GM12865 (cell line): ENCODE measurements around the gene TSKU.
A peak's percentile ranks its signal among the peaks of the same experiment; 100 is the strongest.

Source experiments
- DNase-seq: peaks from one replicate; pipeline ENCODE4 v3.0.0; 2010; ENCODE audit warnings: low read depth
- H3K4me3 ChIP-seq: 2 replicates; pipeline ENCODE4 v1.5.1; 2011; ENCODE audit warnings: mild to moderate bottlenecking, low read depth, low read length, control low read depth
- TF ChIP-seq, protein P1 (sequence below): IDR thresholded peaks from 2 replicates; pipeline ENCODE4 v1.5.1; 2011; ENCODE audit warnings: low read length, control low read depth, low read depth, inconsistent platforms; ENCODE audit not compliant: insufficient read depth; ENCODE audit errors: missing control alignments

TSKU gene

DNA sequence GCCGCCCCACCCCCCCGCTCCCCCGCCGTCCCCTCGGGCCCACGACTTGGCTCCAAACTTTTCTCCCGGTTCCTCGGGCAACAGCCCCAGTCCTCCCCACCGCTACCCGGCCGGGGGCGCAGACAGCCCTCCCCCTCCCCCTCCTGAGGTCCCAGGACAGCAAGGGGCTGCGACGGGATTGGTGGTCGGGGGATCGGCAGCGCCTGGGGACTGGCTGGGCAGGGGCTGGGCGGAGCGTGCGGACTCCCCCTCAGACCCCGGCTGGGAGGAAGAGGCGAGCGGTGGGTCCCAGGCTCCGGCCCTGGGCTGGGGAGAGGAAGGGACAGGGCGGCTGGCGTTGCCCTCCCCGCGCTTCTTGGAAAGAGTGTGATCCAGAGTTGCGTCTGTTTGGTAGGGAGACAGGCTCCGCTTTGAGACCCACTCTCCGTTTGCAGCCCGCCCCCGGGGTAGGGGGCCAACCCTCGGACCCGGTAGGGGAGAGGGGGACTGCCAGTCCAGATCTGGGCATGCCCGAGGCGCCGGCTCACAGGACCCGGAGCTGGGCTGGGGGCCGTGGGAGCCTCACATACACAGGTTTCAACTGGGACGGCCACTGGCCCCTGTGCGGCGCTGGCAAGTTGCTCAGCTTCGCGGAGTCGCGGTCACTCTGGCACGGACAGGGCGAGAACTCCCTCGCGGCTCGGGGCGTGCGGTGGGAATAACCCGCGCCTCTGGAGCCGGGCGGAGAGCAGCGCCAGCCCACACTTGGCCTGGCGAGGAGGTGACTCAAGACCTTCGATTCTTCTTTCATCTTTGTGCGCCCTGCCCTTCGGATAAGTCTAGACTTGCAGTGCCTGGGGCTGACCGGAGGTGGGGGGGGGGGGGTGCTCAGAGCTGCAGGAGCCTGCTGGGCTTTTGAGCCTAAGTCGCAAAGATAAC, 999 bp downstream of the TSKU start:
- no peak for DNase-seq
- TF ChIP-seq, protein P1, sequence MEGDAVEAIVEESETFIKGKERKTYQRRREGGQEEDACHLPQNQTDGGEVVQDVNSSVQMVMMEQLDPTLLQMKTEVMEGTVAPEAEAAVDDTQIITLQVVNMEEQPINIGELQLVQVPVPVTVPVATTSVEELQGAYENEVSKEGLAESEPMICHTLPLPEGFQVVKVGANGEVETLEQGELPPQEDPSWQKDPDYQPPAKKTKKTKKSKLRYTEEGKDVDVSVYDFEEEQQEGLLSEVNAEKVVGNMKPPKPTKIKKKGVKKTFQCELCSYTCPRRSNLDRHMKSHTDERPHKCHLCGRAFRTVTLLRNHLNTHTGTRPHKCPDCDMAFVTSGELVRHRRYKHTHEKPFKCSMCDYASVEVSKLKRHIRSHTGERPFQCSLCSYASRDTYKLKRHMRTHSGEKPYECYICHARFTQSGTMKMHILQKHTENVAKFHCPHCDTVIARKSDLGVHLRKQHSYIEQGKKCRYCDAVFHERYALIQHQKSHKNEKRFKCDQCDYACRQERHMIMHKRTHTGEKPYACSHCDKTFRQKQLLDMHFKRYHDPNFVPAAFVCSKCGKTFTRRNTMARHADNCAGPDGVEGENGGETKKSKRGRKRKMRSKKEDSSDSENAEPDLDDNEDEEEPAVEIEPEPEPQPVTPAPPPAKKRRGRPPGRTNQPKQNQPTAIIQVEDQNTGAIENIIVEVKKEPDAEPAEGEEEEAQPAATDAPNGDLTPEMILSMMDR: no peak

DNA sequence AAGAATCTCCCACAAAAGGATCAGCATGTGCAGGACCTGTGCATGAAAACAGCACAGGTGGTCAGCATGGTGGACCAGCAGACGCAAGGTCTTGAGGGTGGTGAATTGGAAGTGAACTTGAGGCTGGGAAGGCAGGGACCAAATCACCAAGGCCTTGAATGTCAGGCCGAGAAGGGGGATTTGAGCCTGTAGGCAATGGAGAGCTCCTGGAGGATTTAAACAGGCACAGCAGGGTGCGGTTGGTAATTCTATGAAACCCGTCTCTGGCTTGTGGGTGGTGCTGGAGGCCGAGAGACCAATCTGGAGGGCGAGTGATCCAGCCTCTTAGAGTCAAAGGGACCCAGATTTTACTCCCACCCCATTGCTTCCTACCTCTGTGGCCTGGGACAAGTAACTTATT, 2.4 kb downstream of the TSKU start:
- no peak for DNase-seq
- TF ChIP-seq, protein P1: no peak
- no peak overlapping the region for H3K4me3 ChIP-seq

More for the DNA sequence above, 999 bp downstream of the TSKU start:
- H3K4me3 ChIP-seq: peak overlapping the region; percentile 12; the same call in 1 of the 2 replicates

DNA sequence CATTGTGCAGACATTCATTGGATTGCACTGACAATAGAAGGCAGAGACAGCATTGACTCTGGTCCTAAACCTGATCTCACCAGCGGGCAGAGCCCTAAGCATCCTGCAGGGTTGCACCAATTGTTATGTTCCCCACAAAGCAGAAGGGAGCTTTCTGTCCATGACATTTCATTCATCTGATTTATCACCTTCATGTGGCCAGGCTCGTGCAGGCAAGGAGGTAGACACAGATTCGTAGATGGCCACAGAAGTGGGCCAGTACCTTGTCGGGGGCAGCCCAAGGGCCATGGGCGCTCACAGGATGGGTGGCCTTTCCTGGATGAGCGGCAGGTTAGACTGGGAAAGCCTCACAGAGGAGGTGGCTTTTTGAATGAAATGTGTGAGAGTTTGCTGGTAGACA, 2.9 kb downstream of the TSKU start:
- TF ChIP-seq, protein P1: no peak
- no peak overlapping the region for H3K4me3 ChIP-seq
- DNase-seq: no peak

DNA sequence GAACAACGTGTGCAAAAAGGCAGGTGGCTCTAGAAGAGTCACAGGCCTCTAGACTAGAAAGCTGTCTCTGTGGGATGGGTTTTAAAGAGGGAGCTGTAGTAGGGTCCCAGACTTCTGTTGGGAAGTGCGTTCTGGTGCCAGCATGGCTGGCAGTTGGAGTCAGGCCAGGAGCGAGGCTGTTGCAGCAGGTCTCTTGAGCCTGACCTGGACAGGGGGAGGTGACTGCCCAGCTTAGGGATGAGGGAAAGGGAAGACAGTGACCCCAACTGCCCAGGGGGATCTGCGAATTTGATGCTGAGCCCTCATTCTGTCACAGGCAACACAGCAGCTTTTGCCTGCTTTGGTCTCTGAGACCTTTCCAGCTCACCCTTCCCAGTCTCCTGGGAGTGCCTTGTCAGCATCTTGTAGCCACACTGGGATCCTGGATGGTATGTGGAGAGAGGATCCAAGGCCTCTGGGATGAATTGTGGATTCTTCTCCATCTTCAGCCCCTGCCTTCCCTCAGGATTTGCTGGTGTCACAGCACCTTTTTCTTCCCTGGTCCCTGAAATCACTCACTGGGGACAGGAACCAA, 3.4 kb downstream of the TSKU start:
- DNase-seq: no peak
- TF ChIP-seq, protein P1: no peak
- no peak overlapping the region for H3K4me3 ChIP-seq

DNA sequence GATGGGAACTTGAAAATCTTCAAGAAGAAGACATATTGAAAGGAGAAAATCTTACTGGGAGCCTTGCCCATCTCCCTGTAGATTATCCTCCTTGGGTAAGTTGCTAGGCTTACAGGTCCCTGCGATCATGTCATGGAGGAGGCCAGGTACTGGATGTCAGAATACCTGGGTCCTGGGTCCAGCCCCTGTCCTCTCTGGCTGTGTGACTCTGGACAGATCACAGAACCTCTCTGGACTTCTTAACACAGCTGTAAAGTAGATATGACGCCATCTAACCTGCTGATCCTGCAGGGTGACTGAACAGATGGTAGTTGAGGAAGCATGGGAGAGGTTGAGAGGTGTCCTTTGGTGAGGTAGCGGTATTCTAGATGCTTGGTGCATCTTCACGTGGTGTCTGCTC, 4.1 kb downstream of the TSKU start:
- no peak for DNase-seq
- H3K4me3 ChIP-seq: no peak overlapping the region
- TF ChIP-seq, protein P1: no peak

DNA sequence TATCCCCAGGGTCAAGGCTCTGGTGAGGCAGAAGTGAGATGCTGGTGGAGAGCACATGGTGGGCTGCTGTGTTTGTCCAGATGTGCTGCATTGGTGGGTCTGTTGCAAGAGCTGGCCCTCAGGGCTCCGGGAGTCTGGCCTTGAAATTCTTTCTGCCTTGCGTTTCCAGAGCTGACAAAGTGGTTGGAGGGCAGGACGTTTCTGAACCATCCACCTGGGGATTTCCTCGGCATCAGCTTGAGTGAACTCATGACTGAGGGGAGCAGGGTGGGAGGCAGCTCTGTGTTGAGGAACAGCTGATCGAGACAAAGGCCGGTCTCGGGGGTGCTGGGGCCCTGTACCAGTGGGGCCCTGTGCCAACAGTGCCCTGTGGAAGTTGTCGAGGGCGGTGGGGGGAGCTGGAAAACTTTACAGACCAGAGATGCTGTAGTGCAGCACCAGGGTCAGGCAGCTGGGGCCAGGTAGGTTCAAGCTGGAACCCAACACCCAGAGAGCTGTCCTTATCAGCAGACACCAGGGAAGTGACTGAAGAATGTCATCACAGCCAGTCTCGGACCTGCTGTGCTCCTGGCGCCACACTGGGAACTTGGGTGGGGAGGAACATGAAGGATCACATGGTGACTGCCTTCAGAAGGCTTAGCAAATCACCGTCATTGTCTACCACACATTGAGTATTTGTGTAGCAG, 4.9 kb downstream of the TSKU start:
- TF ChIP-seq, protein P1: no peak
- DNase-seq: no peak
- H3K4me3 ChIP-seq: no peak overlapping the region
